Karpas-422 (cell line): ENCODE measurements around the gene SIX5. TPM values are rescaled to one million over a fixed set of nuclear protein-coding genes. Genes with fewer than 3 reads are reported as not detected.
"Not testable (repeated sequence)": the region's sequence is repeated elsewhere in the genome, so short reads cannot be mapped to it uniquely, and the experiment has no call there.

ENCODE experiments used
- DNase-seq: peaks from one replicate; pipeline ENCODE4 v3.0.0-alpha.2; 2015
- H2AFZ ChIP-seq: fragments of 200-600 bp; sonication (generic); 2 replicates; pipeline ENCODE4 v1.6.1; 2014; ENCODE audit warnings: antibody characterized with exemption, low read length, mixed read lengths
- H3K27ac ChIP-seq: fragments of 200-600 bp; sonication (generic); 2 replicates; pipeline ENCODE4 v1.5.1; 2014; ENCODE audit warnings: mild to moderate bottlenecking, low read length, moderate library complexity
- H3K27me3 ChIP-seq: fragments of 200-600 bp; sonication (generic); 2 replicates; pipeline ENCODE4 v1.6.1; 2014; ENCODE audit warnings: low read length, mixed read lengths
- H3K36me3 ChIP-seq: fragments of 200-600 bp; sonication (generic); 2 replicates; pipeline ENCODE4 v1.6.1; 2014; ENCODE audit warnings: low read length, mixed read lengths; ENCODE audit not compliant: insufficient read depth
- H3K4me1 ChIP-seq: fragments of 200-600 bp; sonication (generic); 2 replicates; pipeline ENCODE4 v1.6.1; 2014; ENCODE audit warnings: mild to moderate bottlenecking, low read length, mixed read lengths
- H3K4me2 ChIP-seq: fragments of 200-600 bp; sonication (generic); 2 replicates; pipeline ENCODE4 v1.6.1; 2014; ENCODE audit warnings: low read length, low read depth, mild to moderate bottlenecking; ENCODE audit not compliant: poor library complexity, severe bottlenecking
- H3K4me3 ChIP-seq: fragments of 200-600 bp; sonication (generic); 2 replicates; pipeline ENCODE4 v1.5.1; 2014; ENCODE audit warnings: mild to moderate bottlenecking, antibody characterized with exemption, low read length, mixed read lengths
- H3K79me2 ChIP-seq: fragments of 200-600 bp; sonication (generic); 2 replicates; pipeline ENCODE4 v1.6.1; 2014; ENCODE audit warnings: mild to moderate bottlenecking, low read length, mixed read lengths
- H3K9ac ChIP-seq: fragments of 200-600 bp; sonication (generic); 2 replicates; pipeline ENCODE4 v1.6.0; 2014; ENCODE audit warnings: low read length
- H3K9me2 ChIP-seq: fragments of 200-600 bp; sonication (generic), shearing (Covaris generic); replicated peaks from 2 replicates; pipeline ENCODE4 v1.6.0; 2014; ENCODE audit warnings: mild to moderate bottlenecking, low read length, moderate library complexity; ENCODE audit not compliant: insufficient read depth
- H3K9me3 ChIP-seq: fragments of 300-700, 200-600 bp; sonication (generic); 2 replicates; pipeline ENCODE4 v1.6.1; 2014; ENCODE audit warnings: low read length, mixed read lengths
- H4K20me1 ChIP-seq: fragments of 200-600 bp; sonication (generic); 2 replicates; pipeline ENCODE4 v1.6.1; 2014; ENCODE audit warnings: mild to moderate bottlenecking, antibody characterized with exemption, low read length, low read depth; ENCODE audit not compliant: insufficient read depth
- total RNA-seq: library from RNA; depleted of rRNA; stranded (reverse); fragments of >200 nt; shearing (Covaris generic); gene quantifications from 2 replicates; pipeline ENCODE4 v1.2.3, GENCODE V29; 2014; ENCODE audit warnings: low replicate concordance

Gene SIX5
- total RNA-seq, 1 experiment from 2014 or later, result 2.6 TPM

GRCh38 chr19:45751483-45751882 is 17.6 kb downstream of the SIX5 start:
- H3K9ac ChIP-seq, H3K9me2 ChIP-seq, H3K9me3 ChIP-seq, H3K4me2 ChIP-seq, DNase-seq, H3K4me1 ChIP-seq, H3K27me3 ChIP-seq, H2AFZ ChIP-seq, H3K27ac ChIP-seq, H3K36me3 ChIP-seq, H3K79me2 ChIP-seq, H4K20me1 ChIP-seq, H3K4me3 ChIP-seq: not testable (repeated sequence)

DNA sequence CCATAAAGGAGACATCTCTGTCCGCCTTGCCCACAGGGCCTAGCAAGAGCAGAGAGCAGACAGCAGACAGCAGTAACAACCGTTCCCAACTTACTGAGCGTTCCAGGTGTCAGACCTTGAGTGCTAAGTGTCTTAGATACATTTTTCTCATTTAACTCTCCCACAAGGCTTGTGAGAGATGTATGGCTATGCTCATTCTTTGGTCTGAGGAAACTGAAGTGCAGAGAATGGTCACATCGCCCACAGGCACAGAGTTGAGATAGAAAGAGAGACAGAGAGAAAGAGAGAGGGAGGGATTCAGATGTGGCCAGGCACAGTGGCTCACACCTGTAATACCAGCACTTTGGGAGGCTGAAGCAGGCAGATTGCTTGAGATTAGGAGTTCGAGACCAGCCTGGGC is 21.5 kb downstream of the SIX5 start:
- no peak overlapping the region for H3K4me3 ChIP-seq
- no peak for DNase-seq
- no peaks in the 10 kb centered on the region for H3K79me2 ChIP-seq
- no peak overlapping the region for H3K4me2 ChIP-seq
- no peaks in the 10 kb centered on the region for H3K9me2 ChIP-seq
- H2AFZ ChIP-seq, result no peak overlapping the region
- no peaks in the 10 kb centered on the region for H4K20me1 ChIP-seq
- no peaks in the 10 kb centered on the region for H3K9me3 ChIP-seq
- H3K36me3 ChIP-seq, result no peaks in the 10 kb centered on the region
- H3K27me3 ChIP-seq, result no peaks in the 10 kb centered on the region
- H3K9ac ChIP-seq, result no peak overlapping the region
- H3K4me1 ChIP-seq, result peaks cover 5% of the 10 kb centered on the region
- no peak overlapping the region for H3K27ac ChIP-seq

DNA sequence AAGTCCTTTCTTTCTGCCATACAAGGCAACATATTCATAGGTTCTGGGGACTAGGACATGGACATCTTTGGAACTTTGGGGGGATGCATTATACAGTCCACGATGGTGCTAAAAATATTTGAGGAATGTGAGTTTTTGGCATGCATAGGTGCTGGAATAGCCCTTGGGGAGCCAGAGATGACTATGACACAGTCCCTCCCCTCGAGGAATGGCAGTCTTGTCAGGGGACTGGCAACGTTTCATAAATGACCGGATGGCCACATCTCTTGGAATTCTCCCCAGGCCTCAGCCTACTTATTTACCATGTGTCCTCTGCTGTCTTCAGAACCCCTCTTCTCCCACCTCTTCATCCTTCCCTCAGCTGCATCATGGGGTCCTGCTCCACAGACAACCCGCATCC is 22.2 kb downstream of the SIX5 start:
- Histone ChIP-seq H2AFZ (no peak overlapping the region), H3K27me3 (no peaks in the 10 kb centered on the region), H3K4me1 (peaks cover 6% of the 10 kb centered on the region), H3K9me3 (no peaks in the 10 kb centered on the region), H3K36me3 (no peaks in the 10 kb centered on the region), H3K79me2 (no peaks in the 10 kb centered on the region), H3K4me3 (no peak overlapping the region), H3K9ac (no peak overlapping the region), H4K20me1 (no peaks in the 10 kb centered on the region), H3K27ac (no peak overlapping the region), H3K9me2 (no peaks in the 10 kb centered on the region), H3K4me2 (no peak overlapping the region)
- DNase-seq, result no peak

DNA sequence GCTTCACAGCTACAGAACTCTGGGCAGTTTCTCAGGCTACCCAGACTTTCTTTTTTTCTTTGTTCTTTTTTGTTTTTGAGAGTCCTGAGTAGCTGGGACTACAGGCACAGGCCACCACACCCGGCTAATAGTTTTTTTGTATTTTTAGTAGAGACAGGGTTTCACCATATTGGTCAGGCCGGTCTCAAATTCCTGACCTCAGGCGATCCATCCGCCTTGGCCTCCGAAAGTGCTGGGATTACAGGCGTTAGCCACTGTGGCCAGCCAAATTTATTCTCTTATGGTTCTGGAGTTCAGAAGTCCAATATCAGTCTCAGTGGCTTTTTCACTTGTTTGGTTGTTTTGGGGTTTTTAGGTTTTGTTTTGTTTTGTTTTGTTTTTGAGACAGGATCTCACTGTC is 23.4 kb downstream of the SIX5 start:
- Histone ChIP-seq H3K27ac (no peak overlapping the region), H3K79me2 (no peaks in the 10 kb centered on the region), H3K36me3 (no peaks in the 10 kb centered on the region), H2AFZ (no peak overlapping the region), H3K9ac (no peak overlapping the region), H3K4me3 (no peak overlapping the region), H4K20me1 (no peaks in the 10 kb centered on the region), H3K4me2 (no peak overlapping the region), H3K9me3 (no peaks in the 10 kb centered on the region), H3K9me2 (no peaks in the 10 kb centered on the region), H3K27me3 (no peaks in the 10 kb centered on the region), H3K4me1 (peaks cover 6% of the 10 kb centered on the region)
- no peak for DNase-seq

GRCh38 chr19:45742969-45743368 is 26.1 kb downstream of the SIX5 start:
- DNase-seq, result no peak
- no peaks in the 10 kb centered on the region for H3K9me2 ChIP-seq
- no peaks in the 10 kb centered on the region for H3K36me3 ChIP-seq
- H3K27me3 ChIP-seq, result no peaks in the 10 kb centered on the region
- no peak overlapping the region for H3K4me2 ChIP-seq
- H3K27ac ChIP-seq, result no peak overlapping the region
- no peaks in the 10 kb centered on the region for H3K9me3 ChIP-seq
- H3K79me2 ChIP-seq, result no peaks in the 10 kb centered on the region
- no peaks in the 10 kb centered on the region for H4K20me1 ChIP-seq
- H3K4me3 ChIP-seq, result no peak overlapping the region
- no peak overlapping the region for H3K9ac ChIP-seq
- no peak overlapping the region for H2AFZ ChIP-seq
- H3K4me1 ChIP-seq, result peaks cover 6% of the 10 kb centered on the region

- H3K4me2 ChIP-seq, result no peak overlapping the region
- H3K9ac ChIP-seq, result no peak overlapping the region
- H3K4me3 ChIP-seq, result no peak overlapping the region
- H4K20me1 ChIP-seq, result no peaks in the 10 kb centered on the region
- DNase-seq, result peak; percentile 64
- no peaks in the 10 kb centered on the region for H3K79me2 ChIP-seq
- H3K27me3 ChIP-seq, result no peaks in the 10 kb centered on the region
- H3K9me3 ChIP-seq, result no peaks in the 10 kb centered on the region
- no peak overlapping the region for H2AFZ ChIP-seq
- no peaks in the 10 kb centered on the region for H3K36me3 ChIP-seq
- no peak overlapping the region for H3K27ac ChIP-seq
- H3K4me1 ChIP-seq, result peaks cover 6% of the 10 kb centered on the region
- H3K9me2 ChIP-seq, result no peaks in the 10 kb centered on the region
Observed at GRCh38 chr19:45739498-45740439, 29.3 kb downstream of the SIX5 start.

- Histone ChIP-seq H3K36me3 (no peaks in the 10 kb centered on the region), H3K79me2 (peaks cover 24% of the 10 kb centered on the region), H3K9me3 (no peaks in the 10 kb centered on the region), H3K9ac (no peak within 1 kb of the TSS), H2AFZ (no peak within 1 kb of the TSS; the same call in 1 of the 2 replicates), H3K27me3 (no peaks in the 10 kb centered on the region), H3K9me2 (no peaks in the 10 kb centered on the region), H3K27ac (no peak within 1 kb of the TSS), H3K4me2 (no peak within 1 kb of the TSS), H3K4me1 (peaks cover 14% of the 10 kb centered on the region), H3K4me3 (no peak within 1 kb of the TSS), H4K20me1 (no peaks in the 10 kb centered on the region)
- no peak for DNase-seq
Observed at GRCh38 chr19:45733160-45733810, 35.8 kb downstream of the SIX5 start, which contains the start of gene MEIOSIN. Gene MEIOSIN (plus strand): TSS chr19:45733439. CDS start chr19:45735377, 1,938 bp downstream.
